GM12878 (cell line): Measurements from ENCODE around the gene GET3. TPM values are rescaled to one million over a fixed set of nuclear protein-coding genes. Genes with fewer than 3 reads are reported as not detected.

Experiments used
- ATAC-seq: fragments of 200-7000 bp; cut with Tn5 transposase; 3 replicates; pipeline ENCODE4 v1.9.1; 2020; ENCODE audit warnings: mild to moderate bottlenecking, moderate library complexity
- BruUV-seq: library from RNA; stranded (reverse); fragments of 400-500 nt; replicated peaks from 2 replicates; lab custom pipeline; 2021; lab: Mats Ljungman, UMichigan
- CTCF ChIA-PET: fragments of 300-600 bp; sonication (Branson Sonifier 250); formaldehyde crosslinking; extraction: SDS; loops from one replicate; lab custom pipeline; 2021; ENCODE audit warnings: inconsistent platforms; lab: Yijun Ruan, JAX
- POLR2A ChIA-PET: fragments of 350-600 bp; formaldehyde crosslinking; extraction: SDS; loops from one replicate; lab custom pipeline; 2021; ENCODE audit warnings: inconsistent platforms; lab: Charles Lee
- RAD21 ChIA-PET: fragments of 300-600 bp; sonication (Branson Sonifier 250); formaldehyde crosslinking; loops from one replicate; lab custom pipeline; 2023; ENCODE audit warnings: antibody characterized with exemption; ENCODE audit not compliant: unreplicated experiment; lab: Charles Lee
- SMC1A ChIA-PET: fragments of 300-600 bp; sonication (Branson Sonifier 250); formaldehyde crosslinking; loops from one replicate; lab custom pipeline; 2023; ENCODE audit not compliant: unreplicated experiment, uncharacterized antibody; lab: Charles Lee
- DNase-seq: peaks from one replicate; pipeline ENCODE4 v3.0.0-alpha.2; 2011; ENCODE audit warnings: low read depth, low spot score
- FAIRE-seq: peaks from 3 replicates; lab custom pipeline; 2011; peaks lifted over from hg19 to GRCh38; lab: Jason Lieb, UNC
- H2AFZ ChIP-seq: 2 replicates; pipeline ENCODE4 v1.6.0; 2011; ENCODE audit warnings: low read depth, low read length, control low read depth; ENCODE audit not compliant: control insufficient read depth
- H3K27ac ChIP-seq: 2 replicates; pipeline ENCODE4 v1.5.1; 2011; ENCODE audit warnings: control low read depth; ENCODE audit not compliant: control insufficient read depth, insufficient read depth
- H3K27me3 ChIP-seq, 2 experiments: replicated peaks in 1 of 2; 2 replicates each; pipeline versions ENCODE4 v1.6.0 to v1.6.1; 2011; ENCODE audit warnings: low read length in 1 of 2; ENCODE audit not compliant: control insufficient read depth in 2 of 2, insufficient read depth in 2 of 2
- H3K36me3 ChIP-seq, 2 experiments: 2 replicates each; pipeline ENCODE4 v1.5.1; 2011; ENCODE audit warnings: low read length in 1 of 2; ENCODE audit not compliant: control insufficient read depth in 2 of 2, insufficient read depth in 2 of 2
- H3K4me1 ChIP-seq: 2 replicates; pipeline ENCODE4 v1.6.1; 2011; ENCODE audit warnings: mild to moderate bottlenecking, low read length, moderate library complexity, mixed read lengths; ENCODE audit not compliant: control insufficient read depth, insufficient read depth
- H3K4me2 ChIP-seq: 2 replicates; pipeline ENCODE4 v1.6.0; 2011; ENCODE audit warnings: control low read depth; ENCODE audit not compliant: control insufficient read depth, insufficient read depth
- H3K4me3 ChIP-seq: fragments of 200-600 bp; sonication (generic); 2 replicates; pipeline ENCODE4 v1.5.1; 2016
- H3K79me2 ChIP-seq: 2 replicates; pipeline ENCODE4 v1.6.0; 2011; ENCODE audit warnings: low read length; ENCODE audit not compliant: control insufficient read depth, insufficient read depth
- H3K9ac ChIP-seq: 2 replicates; pipeline ENCODE4 v1.8.0; 2011; ENCODE audit warnings: low read length, control low read depth, mixed read lengths; ENCODE audit not compliant: control insufficient read depth, insufficient read depth
- H3K9me3 ChIP-seq: replicated peaks from 3 replicates; pipeline ENCODE4 v1.5.1; 2011; ENCODE audit warnings: mild to moderate bottlenecking, low read length; ENCODE audit not compliant: control insufficient read depth, insufficient read depth
- H4K20me1 ChIP-seq: 2 replicates; pipeline ENCODE4 v1.6.0; 2011; ENCODE audit not compliant: control insufficient read depth, insufficient read depth
- DPF2 ChIP-seq: fragments of 450-650 bp; IDR thresholded peaks from 2 replicates; pipeline ENCODE4 v1.6.1; 2017; ENCODE audit warnings: mild to moderate bottlenecking
- FOXM1 ChIP-seq: IDR thresholded peaks from 2 replicates; pipeline ENCODE4 v1.6.1; 2012; ENCODE audit warnings: low read depth, mild to moderate bottlenecking, inconsistent platforms, low read length, moderate library complexity
- GABPA ChIP-seq: IDR thresholded peaks from 2 replicates; pipeline ENCODE4 v1.6.1; 2014; ENCODE audit warnings: antibody characterized with exemption, low read depth, mild to moderate bottlenecking, inconsistent platforms
- HDAC6 ChIP-seq: fragments of 200-600 bp; sonication (generic); IDR thresholded peaks from one replicate; pipeline ENCODE4 v1.8.0; 2017; ENCODE audit warnings: antibody characterized with exemption; ENCODE audit not compliant: unreplicated experiment
- MEF2B ChIP-seq: fragments of 450-650 bp; IDR thresholded peaks from 2 replicates; pipeline ENCODE4 v1.6.1; 2018; ENCODE audit warnings: mild to moderate bottlenecking, moderate library complexity; ENCODE audit not compliant: partially characterized antibody, poor library complexity, severe bottlenecking
- NR2F1 ChIP-seq: fragments of 450-650 bp; conservative IDR thresholded peaks from 2 replicates; pipeline ENCODE4 v1.6.1; 2017; ENCODE audit warnings: mild to moderate bottlenecking
- POLR2AphosphoS2 ChIP-seq: IDR thresholded peaks from 2 replicates; pipeline ENCODE4 v1.6.1; 2011; ENCODE audit warnings: low read depth, mild to moderate bottlenecking, low read length, improper control_type of control experiment, moderate library complexity
- WGBS: methylation state at CpG from one replicate; pipeline ENCODE4 v1.1.6; 2016; ENCODE audit warnings: low lambda C conversion rate; ENCODE audit not compliant: insufficient replicate concordance, insufficient coverage; ENCODE audit errors: missing lambda C conversion rate; 5-methylcytosine and 5-hydroxymethylcytosine counted together
- in situ Hi-C: fragments of 300-500 bp; cut with MboI; formaldehyde crosslinking; loops from 9 replicates; pipeline ENCODE4 v1.14.3; 2018; ENCODE audit warnings: mixed read lengths
- intact Hi-C: fragments of 100-400 bp; cut with micrococcal nuclease; formaldehyde crosslinking; loops from one replicate; pipeline ENCODE4 v1.14.2; 2022; ENCODE audit not compliant: unreplicated experiment
- polyA plus RNA-seq, 11 experiments: library from polyadenylated mRNA; depleted of rRNA in 4 of 11; unstranded in 6 of 11; stranded (reverse) in 5 of 11; fragments of >200 nt; fragmentation: Nextera tagmentation in 4 of 11; fragmentation: Illumina TruSeq in 1 of 11; extraction: Ambion mirVana in 4 of 11; extraction: Trizol in 1 of 11; gene quantifications; 1 replicate in 1 of 11; 2 replicates in 10 of 11; pipeline versions ENCODE4 v1.2.1 to v1.2.3, GENCODE V29; 2011 to 2016; ENCODE audit warnings: inconsistent platforms in 2 of 11, missing spikeins in 2 of 11, low read depth in 1 of 11
- total RNA-seq, 4 experiments: library from RNA; depleted of rRNA in 3 of 4; stranded (reverse); fragments of >200 nt in 3 of 4; fragmentation: Illumina TruSeq in 1 of 4; extraction: Trizol in 1 of 4; gene quantifications; 2 replicates each; pipeline versions ENCODE4 v1.2.1 to v1.2.3, GENCODE V29; 2013 to 2021
- TF ChIP-seq, protein P1 (sequence below), 3 experiments: IDR thresholded peaks in 2 of 3; conservative IDR thresholded peaks in 1 of 3; 2 replicates each; pipeline ENCODE4 v1.5.1; 2011; ENCODE audit warnings: low read depth in 3 of 3, low read length in 3 of 3, mild to moderate bottlenecking in 3 of 3, control low read depth in 2 of 3, moderate library complexity in 2 of 3, inconsistent platforms in 1 of 3, mixed read lengths in 1 of 3; ENCODE audit not compliant: control insufficient read depth in 2 of 3, insufficient read depth in 1 of 3; ENCODE audit errors: extremely low read depth in 1 of 3

GET3 gene
- total and polyA plus RNA-seq, 10 of the 15 experiments (the other 5 are each of a cell fraction or from before 2014, with no cell fraction given) = 14.5 to 144 (median 97.2) TPM

GRCh38 chr19:12705169-12705568, 32.1 kb upstream of the GET3 start:
- BruUV-seq = no TSS peak
- ChIA-PET RAD21 (no interaction called here), POLR2A (no interaction called here), SMC1A (no interaction called here), CTCF (no interaction called here)
- no peak overlapping the region for H3K4me3 ChIP-seq
- no peaks in the 10 kb centered on the region for H3K9me3 ChIP-seq
- H3K27me3 ChIP-seq = no peaks in the 10 kb centered on the region
- no peaks in the 10 kb centered on the region for H3K79me2 ChIP-seq
- ATAC-seq = no peak
- in situ Hi-C loops = no loop called here
- no peaks in the 10 kb centered on the region for H3K4me1 ChIP-seq
- DNase-seq = no peak
- H3K9ac ChIP-seq = no peak overlapping the region
- TF ChIP-seq POLR2AphosphoS2 = no peak
- no peak for TF ChIP-seq GABPA
- no peak for TF ChIP-seq MEF2B
- no peak for TF ChIP-seq FOXM1
- no peak for TF ChIP-seq DPF2
- TF ChIP-seq, protein P1, sequence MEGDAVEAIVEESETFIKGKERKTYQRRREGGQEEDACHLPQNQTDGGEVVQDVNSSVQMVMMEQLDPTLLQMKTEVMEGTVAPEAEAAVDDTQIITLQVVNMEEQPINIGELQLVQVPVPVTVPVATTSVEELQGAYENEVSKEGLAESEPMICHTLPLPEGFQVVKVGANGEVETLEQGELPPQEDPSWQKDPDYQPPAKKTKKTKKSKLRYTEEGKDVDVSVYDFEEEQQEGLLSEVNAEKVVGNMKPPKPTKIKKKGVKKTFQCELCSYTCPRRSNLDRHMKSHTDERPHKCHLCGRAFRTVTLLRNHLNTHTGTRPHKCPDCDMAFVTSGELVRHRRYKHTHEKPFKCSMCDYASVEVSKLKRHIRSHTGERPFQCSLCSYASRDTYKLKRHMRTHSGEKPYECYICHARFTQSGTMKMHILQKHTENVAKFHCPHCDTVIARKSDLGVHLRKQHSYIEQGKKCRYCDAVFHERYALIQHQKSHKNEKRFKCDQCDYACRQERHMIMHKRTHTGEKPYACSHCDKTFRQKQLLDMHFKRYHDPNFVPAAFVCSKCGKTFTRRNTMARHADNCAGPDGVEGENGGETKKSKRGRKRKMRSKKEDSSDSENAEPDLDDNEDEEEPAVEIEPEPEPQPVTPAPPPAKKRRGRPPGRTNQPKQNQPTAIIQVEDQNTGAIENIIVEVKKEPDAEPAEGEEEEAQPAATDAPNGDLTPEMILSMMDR (IDR thresholded peaks at IDR 0.05 in 2 of 3, conservative IDR thresholded peaks at IDR 0.05 in 1 of 3; ENCODE audit: control insufficient read depth in 2 of 3, extremely low read depth in 1 of 3, insufficient read depth in 1 of 3, low read depth in 3 of 3, low read length in 3 of 3) = no peak
- no peak for TF ChIP-seq NR2F1
- TF ChIP-seq HDAC6 = no peak
- WGBS = 96% methylated on average over 13 of the region's 13 CpGs
- FAIRE-seq = no peak
- intact Hi-C loops = no loop called here
- H2AFZ ChIP-seq = no peak overlapping the region
- H3K4me2 ChIP-seq = no peak overlapping the region
- no peak overlapping the region for H3K27ac ChIP-seq
- H3K36me3 ChIP-seq = peaks cover 29 to 47% of the 10 kb centered on the region in 2 experiments
- no peaks in the 10 kb centered on the region for H4K20me1 ChIP-seq
